ENCODE measurements around the gene TNRC18.
A peak's percentile ranks its signal among the peaks of the same experiment; 100 is the strongest.
"Not testable (repeated sequence)": the region's sequence is repeated elsewhere in the genome, so short reads cannot be mapped to it uniquely, and the experiment has no call there.

TNRC18 gene

GRCh38 chr7:5286933-5287332, 136.7 kb downstream of the TNRC18 start:
- DNase-seq = no peak

- peak; percentile 73 for DNase-seq
Measured at GRCh38 chr7:5284304-5285281, 139.0 kb downstream of the TNRC18 start.

GRCh38 chr7:5283421-5284303, 140.0 kb downstream of the TNRC18 start:
- no peak for DNase-seq

- peak; percentile 48 for DNase-seq
Measured at GRCh38 chr7:5282543-5283316, 140.9 kb downstream of the TNRC18 start, which contains the start of gene SLC29A4. SLC29A4 (plus strand) TSS chr7:5282943; CDS start chr7:5287817, 4,874 bp downstream.

- not testable (repeated sequence) for DNase-seq
Measured at GRCh38 chr7:5281598-5282500, 141.8 kb downstream of the TNRC18 start.

GRCh38 chr7:5279734-5280133, 143.9 kb downstream of the TNRC18 start:
- no peak for DNase-seq

GRCh38 chr7:5278766-5279165, 144.9 kb downstream of the TNRC18 start:
- no peak for DNase-seq

GRCh38 chr7:5276611-5277010, 147.0 kb downstream of the TNRC18 start:
- DNase-seq = no peak

- not testable (repeated sequence) for DNase-seq
Measured at GRCh38 chr7:5276123-5276522, 147.5 kb downstream of the TNRC18 start.

GRCh38 chr7:5275510-5275909, 148.1 kb downstream of the TNRC18 start:
- DNase-seq = not testable (repeated sequence)

GRCh38 chr7:5274985-5275431, 148.6 kb downstream of the TNRC18 start:
- peak; percentile 36 for DNase-seq

- DNase-seq = no peak
Measured at GRCh38 chr7:5274441-5274840, 149.2 kb downstream of the TNRC18 start.

GRCh38 chr7:5273831-5274405, 149.7 kb downstream of the TNRC18 start:
- DNase-seq = not testable (repeated sequence)

- DNase-seq = no peak
Measured at GRCh38 chr7:5270788-5271187, 152.8 kb downstream of the TNRC18 start.

- not testable (repeated sequence) for DNase-seq
Measured at GRCh38 chr7:5269992-5270657, 153.5 kb downstream of the TNRC18 start.

- DNase-seq = not testable (repeated sequence)
Measured at GRCh38 chr7:5267829-5268228, 155.8 kb downstream of the TNRC18 start.

GRCh38 chr7:5266191-5267028, 157.2 kb downstream of the TNRC18 start:
- no peak for DNase-seq

GRCh38 chr7:5265320-5266190, 158.1 kb downstream of the TNRC18 start:
- DNase-seq = no peak

Data from RPMI8226 (cell line).